Fibroblast of lung (primary cell): ENCODE measurements around the gene UBR4.

Source experiments
- EZH2 ChIP-seq: IDR thresholded peaks from 2 replicates; pipeline ENCODE4 v1.5.1; 2012; ENCODE audit warnings: low read length, control low read depth, mild to moderate bottlenecking; ENCODE audit errors: missing control alignments
- TF ChIP-seq, protein P1 (sequence below), 2 donors: IDR thresholded peaks in 1 of 2; conservative IDR thresholded peaks in 1 of 2; 1 replicate in 1 of 2; 2 replicates in 1 of 2; pipeline ENCODE4 v1.5.1; 2011 to 2012; ENCODE audit warnings: low read length in 2 of 2, control low read depth in 1 of 2, inconsistent platforms in 1 of 2, low read depth in 1 of 2, mild to moderate bottlenecking in 1 of 2

DNA sequence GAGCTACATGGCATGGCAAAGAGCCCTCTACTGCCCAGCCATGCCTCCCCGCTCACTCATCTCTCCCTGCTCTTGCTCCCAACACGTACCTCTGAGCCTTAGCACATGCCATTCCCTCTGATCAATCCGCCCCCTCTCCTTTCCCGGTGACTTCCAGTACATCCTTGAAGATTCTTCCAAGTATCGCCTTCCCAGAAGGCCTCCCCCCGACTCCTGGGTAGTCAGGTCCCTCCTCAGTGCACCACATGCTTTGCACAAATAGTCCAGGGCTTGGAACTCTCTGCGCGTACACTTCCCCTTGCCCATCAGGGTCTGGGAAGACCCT, 176.6 kb downstream of the UBR4 start:
- TF ChIP-seq, protein P1, sequence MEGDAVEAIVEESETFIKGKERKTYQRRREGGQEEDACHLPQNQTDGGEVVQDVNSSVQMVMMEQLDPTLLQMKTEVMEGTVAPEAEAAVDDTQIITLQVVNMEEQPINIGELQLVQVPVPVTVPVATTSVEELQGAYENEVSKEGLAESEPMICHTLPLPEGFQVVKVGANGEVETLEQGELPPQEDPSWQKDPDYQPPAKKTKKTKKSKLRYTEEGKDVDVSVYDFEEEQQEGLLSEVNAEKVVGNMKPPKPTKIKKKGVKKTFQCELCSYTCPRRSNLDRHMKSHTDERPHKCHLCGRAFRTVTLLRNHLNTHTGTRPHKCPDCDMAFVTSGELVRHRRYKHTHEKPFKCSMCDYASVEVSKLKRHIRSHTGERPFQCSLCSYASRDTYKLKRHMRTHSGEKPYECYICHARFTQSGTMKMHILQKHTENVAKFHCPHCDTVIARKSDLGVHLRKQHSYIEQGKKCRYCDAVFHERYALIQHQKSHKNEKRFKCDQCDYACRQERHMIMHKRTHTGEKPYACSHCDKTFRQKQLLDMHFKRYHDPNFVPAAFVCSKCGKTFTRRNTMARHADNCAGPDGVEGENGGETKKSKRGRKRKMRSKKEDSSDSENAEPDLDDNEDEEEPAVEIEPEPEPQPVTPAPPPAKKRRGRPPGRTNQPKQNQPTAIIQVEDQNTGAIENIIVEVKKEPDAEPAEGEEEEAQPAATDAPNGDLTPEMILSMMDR (conservative IDR thresholded peaks at IDR 0.05 in 1 of 2, IDR thresholded peaks at IDR 0.05 in 1 of 2; ENCODE audit: low read depth in 1 of 2, low read length in 2 of 2) = no peak
- no peak for TF ChIP-seq EZH2
